GM12801 (cell line): ENCODE data around the gene CTNND2.

Source experiments
- TF ChIP-seq, protein P1 (sequence below): IDR thresholded peaks from one replicate; pipeline ENCODE4 v1.5.1; 2011; ENCODE audit warnings: control low read depth; ENCODE audit not compliant: insufficient read length; ENCODE audit errors: extremely low read depth

CTNND2 gene

DNA sequence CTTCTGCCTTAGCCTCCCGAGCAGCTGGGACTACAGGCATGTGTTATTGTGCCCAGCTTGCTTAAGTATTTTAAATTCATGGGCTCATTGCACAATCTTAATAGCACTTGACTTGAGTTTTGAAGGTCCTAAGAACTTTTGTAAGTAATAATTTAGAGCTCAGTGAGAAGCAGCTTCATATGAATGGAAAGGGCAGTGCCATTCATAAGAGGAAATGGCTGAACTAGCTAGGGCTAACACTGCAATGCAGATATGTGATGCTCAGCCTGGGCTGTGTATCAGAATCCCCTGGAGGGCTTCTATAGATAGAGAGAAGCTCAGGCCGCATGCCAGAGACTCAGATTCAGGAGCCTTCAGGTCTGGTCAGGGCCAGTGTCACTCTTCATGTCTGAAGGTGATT is 847.7 kb downstream of the CTNND2 start:
- TF ChIP-seq, protein P1, sequence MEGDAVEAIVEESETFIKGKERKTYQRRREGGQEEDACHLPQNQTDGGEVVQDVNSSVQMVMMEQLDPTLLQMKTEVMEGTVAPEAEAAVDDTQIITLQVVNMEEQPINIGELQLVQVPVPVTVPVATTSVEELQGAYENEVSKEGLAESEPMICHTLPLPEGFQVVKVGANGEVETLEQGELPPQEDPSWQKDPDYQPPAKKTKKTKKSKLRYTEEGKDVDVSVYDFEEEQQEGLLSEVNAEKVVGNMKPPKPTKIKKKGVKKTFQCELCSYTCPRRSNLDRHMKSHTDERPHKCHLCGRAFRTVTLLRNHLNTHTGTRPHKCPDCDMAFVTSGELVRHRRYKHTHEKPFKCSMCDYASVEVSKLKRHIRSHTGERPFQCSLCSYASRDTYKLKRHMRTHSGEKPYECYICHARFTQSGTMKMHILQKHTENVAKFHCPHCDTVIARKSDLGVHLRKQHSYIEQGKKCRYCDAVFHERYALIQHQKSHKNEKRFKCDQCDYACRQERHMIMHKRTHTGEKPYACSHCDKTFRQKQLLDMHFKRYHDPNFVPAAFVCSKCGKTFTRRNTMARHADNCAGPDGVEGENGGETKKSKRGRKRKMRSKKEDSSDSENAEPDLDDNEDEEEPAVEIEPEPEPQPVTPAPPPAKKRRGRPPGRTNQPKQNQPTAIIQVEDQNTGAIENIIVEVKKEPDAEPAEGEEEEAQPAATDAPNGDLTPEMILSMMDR = no peak

DNA sequence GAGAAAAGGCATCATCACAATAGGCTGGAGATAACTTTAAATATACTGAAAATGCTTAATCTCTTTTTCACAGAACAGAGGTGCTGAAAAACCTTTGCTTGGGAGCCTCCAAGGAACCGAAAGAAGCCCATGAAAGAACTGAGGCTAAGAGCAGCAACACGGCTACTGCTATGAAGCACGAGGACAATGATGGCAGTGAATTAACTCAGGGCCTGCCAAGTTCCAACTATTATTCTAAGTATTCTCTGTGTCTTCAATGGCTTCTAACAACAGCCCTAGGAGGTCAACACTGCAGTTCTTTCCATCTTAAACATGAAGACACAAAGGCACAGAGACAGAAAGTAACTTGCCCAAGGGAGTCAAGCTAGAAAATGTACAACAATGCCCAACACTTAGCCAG is 850.2 kb downstream of the CTNND2 start:
- TF ChIP-seq, protein P1 = no peak

DNA sequence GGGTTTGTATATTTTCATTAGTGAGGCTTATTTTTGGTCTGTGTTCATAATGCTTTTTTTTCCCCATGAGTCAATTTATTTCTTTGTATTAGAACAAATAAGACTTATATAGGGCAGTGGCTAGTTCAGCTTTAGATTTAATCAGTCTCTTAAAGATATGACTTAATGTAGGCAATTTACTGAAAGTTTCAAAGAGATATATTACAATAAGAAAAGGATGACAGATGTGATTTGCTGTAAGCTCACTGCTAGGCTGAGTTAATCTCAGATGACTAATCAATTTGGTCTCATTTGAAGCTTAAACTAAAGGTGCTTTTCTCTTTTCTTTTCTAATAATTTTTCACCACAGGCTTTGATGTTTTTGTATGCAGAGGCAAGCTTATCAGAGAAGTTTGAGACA is 851.4 kb downstream of the CTNND2 start:
- TF ChIP-seq, protein P1 = no peak

DNA sequence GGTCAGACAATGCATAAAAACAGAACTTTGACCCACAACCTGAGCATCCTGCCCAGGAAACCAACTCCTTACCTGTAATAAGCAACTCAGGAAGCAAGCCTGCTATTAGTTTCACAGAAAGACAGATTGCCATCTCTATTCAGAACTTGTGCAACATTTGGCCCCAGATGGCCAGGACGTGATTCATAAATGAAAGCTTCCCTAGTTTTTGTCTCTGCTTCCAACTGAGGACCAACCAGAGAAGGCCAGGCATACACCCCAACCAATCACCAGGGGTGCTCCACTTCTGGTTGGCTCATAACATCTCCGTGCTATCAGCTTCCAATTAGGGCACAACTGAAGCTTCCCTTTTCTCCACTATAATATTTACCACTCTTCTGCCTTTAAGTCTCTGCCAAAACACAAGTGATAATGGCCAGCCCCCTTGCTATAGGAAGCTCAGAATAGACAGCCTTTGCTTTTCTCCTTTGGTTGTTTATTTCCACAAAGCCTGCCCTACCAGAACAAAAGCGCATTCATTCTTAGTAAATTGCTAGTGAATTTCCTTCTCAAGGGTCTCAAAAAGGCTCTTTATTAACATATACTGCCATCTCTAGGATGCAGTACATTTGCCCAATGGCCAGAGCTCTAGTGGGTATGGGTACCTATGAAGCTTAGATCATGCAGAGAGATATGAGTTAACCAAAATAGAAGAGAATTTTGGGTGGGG is 853.5 kb downstream of the CTNND2 start:
- TF ChIP-seq, protein P1 = no peak

GRCh38 chr5:11048760-11049159 is 855.5 kb downstream of the CTNND2 start:
- TF ChIP-seq, protein P1 = no peak

DNA sequence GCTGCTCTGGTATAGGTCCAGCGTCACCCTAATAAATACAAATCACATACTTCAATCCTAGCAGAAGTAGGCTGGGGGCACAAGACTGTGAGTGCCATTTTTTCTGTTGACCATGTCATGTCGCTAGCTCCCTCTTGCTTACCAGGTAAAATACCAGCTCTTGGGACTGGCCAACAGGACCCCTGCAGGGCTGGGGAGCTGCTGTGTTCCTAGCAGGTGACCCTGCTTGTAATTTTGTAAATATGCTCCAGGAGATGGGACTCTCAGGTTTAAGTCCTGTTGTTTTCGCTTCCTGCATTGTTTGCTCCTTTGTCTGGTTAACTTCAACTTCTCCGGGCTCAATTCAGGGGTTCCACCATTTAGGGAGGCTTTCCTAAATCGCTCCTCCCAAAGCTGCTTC is 856.6 kb downstream of the CTNND2 start:
- TF ChIP-seq, protein P1 = no peak

DNA sequence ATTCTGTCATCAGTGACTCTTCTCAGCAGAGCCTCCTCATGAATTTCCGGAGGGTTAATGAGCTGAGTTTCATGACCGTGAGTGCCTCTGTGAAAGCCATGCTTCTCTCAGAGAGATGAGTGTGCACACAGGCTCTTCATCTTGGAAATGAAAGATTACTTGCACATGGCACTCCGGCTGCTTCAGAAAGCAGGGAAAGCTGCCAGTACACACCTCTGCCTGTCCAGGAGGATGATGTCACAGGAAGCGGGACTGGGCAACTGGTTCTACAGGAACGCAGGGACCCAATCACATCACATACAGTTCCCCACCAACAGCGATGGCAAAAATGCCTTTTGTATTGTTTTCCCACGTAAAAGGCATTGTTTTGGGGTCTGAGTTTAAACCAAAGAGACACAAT is 857.2 kb downstream of the CTNND2 start:
- TF ChIP-seq, protein P1 = no peak
